TTC549 (cell line): ENCODE results near the gene FARP1.
"Not testable (repeated sequence)": the region's sequence is repeated elsewhere in the genome, so short reads cannot be mapped to it uniquely, and the experiment has no call there.

Experiments used
- FAIRE-seq: peaks from 2 replicates; lab custom pipeline; 2012; peaks lifted over from hg19 to GRCh38; lab: Jason Lieb, UNC

Gene FARP1

DNA sequence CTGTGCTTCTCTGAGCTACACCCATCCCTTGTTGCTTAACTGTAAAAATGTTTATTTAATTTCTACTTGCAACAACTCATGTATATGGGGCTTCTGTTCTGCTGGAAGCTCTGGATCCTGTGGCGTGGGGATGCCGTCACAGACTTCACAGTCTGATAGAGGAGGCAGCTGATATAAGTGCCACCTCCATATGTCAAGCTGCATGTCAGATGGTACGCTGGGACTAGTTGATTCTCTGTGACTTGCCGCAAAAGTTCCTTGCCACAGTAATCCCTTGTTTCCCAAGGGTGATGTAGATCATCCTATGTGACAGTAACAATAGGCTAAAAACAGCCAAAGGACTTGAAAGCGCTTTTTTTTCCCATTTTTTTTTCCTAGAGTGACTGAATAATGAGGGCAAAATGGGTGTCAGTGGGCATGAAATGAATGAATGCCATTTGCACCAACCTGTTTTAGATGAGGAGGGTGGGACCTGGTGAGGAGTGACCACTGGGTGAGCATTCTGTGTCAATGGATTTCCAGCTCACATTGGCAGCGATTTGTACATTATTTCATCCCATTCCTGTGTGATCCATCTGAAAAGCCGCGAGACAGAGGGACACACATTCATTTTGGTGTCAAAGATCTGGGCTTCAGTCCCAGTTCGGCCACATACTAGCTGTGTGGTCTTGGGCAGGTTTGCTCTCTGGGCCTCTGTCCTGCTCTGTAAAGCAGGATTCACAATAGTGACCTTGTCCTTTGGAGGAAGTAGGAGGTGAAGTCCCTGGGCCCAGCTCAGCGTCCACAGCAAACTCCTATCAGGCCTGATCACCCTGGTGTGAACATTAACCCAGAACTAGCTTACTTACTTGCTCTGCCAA, 123.0 kb downstream of the FARP1 start:
- FAIRE-seq, result no peak

DNA sequence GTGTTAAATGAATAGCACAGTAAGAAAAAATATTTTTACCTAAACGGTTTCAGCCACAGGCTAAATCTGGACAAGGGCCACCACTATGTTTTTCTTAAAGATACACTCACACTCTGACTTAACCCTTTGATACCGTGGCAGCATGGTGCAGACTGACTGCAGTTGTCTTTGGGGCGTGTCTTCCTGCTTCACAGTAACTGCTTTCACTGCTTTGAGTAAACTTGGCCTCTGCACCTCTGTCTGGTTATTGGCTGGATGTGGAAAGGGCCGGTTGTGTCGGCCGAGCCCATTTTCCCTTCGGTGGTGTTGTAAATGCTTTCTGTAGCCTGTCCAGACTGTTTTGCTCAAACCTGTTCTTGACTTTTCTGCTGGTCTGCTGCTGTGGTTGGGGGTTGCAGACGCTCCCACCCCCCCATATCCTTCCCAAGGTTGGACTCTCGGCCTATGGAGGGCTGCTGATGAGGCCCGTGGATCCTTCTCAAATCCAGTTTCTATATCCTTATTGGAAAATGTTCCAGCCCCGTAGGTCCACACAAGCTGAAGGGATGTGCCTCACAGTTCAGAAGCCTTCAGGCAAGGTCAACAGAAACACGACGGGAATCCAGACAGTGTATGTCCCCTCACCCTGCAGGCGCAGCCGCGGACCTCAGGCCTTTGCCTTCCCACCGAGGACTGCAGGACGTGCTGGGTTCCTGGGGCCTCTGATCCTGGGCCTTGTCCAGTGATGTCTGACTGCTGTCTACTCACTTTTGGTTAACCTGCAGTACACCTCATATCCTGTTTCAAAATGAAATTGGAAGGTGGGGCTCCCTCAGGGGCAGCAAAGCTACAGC, 124.4 kb downstream of the FARP1 start:
- FAIRE-seq, result no peak

DNA sequence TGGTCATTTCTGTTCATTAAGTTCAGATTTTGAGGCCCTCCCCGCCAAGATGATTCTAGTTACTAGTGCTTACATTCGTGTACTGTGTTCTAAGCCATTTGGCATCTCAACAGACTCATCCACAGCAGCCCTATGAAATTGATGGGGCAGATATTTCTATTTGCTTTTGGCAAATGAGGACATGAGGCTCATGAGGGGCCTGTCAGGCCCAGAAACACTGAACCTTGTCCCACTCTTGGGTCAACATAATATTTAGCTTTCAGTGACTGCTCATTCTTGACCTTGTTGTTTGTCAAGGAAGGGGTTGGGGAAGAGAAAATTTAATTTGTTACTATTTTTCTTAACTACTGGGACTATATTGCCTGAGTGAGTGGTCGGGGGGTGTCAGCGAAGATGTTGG, 126.5 kb downstream of the FARP1 start:
- no peak for FAIRE-seq

DNA sequence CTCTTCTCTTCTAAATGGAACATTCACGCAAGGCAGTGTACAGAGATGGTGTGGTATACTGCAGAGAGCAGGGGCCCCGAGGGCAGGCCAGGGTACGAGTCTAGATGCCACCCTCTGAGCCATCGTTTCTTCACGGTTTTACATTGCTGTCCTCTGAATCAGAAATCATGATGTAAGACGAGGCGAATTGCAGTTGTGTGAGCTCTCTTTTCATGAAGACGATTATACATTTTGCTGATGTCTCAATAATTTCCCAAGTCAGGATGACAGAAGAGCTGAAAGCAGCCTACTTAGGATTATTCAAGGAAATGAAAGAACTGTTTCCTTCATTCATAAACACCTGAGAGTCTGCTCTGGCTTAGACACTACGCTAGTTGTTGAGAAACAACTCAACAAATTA, 127.9 kb downstream of the FARP1 start:
- FAIRE-seq, result no peak

DNA sequence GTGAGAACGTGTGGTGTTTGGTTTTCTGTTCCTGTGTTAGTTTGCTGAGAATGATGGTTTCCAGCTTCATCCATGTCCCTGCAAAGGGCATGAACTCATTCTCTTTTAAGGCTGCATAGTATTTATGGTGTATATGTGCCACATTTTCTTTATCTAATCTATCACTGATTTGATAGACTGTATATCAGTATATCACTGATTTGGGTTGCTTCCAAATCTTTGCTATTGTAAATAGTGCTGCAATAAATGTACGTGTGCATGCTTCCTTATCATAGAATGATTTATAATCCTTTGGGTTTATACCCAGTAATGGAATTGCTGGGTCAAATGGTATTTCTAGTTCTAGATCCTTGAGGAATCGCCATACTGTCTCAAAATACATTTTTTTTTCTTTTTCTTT, 128.8 kb downstream of the FARP1 start:
- FAIRE-seq, result not testable (repeated sequence)

DNA sequence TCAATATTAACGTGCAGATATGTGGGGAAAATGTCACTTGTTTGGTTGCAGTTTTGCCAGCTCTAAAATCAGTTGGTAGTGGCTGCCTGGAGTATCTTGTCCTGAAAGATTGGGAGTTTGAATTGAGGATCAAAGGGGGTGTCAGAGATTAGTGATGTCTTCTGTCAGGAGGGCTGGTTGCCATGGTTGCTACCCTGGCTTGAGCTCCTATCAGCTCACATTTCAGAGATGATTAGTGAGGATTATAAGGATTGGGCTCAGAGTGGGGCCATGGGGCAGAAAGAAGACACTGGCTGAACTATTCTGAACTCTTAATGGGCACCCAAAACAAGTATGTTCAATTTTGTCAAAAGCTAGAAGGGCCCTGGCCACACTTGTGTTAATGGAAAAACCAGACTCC, 129.7 kb downstream of the FARP1 start:
- no peak for FAIRE-seq

DNA sequence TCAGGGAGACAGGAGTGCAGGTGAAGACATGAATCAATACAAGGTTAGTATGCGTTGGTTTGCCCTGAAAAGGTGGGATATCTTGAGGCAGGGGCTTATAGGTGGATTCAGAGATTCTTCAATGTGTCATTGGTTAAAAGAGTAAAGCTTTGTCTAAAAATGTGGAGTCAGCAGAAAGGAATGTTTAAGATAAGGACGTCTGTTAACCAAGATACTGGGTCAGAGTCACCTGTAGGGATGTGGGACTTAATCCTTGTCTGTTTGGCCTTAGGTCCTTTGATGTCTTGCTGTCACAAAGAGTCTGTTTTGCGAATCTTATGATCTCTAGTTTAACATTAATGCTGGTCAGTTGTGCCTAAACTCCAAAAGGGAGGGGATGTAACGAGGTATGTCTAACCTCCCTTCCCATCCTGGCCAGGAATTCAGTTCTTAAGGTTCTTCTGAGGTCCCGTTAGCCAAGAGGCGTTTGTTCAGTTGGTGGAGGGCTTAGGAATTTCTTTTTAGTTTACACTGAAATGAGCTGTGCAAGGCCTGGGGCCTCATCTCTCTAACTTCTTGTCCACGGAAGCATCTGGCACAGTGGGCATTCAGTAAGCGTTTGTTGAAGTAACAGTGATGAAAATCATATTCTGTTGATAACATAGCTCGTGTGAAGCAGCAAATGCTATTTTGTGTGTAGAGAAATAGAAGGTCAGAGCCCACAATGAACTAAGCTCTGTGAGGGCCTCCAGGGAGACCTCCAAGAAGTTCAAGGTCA, 130.4 kb downstream of the FARP1 start:
- FAIRE-seq, result no peak

DNA sequence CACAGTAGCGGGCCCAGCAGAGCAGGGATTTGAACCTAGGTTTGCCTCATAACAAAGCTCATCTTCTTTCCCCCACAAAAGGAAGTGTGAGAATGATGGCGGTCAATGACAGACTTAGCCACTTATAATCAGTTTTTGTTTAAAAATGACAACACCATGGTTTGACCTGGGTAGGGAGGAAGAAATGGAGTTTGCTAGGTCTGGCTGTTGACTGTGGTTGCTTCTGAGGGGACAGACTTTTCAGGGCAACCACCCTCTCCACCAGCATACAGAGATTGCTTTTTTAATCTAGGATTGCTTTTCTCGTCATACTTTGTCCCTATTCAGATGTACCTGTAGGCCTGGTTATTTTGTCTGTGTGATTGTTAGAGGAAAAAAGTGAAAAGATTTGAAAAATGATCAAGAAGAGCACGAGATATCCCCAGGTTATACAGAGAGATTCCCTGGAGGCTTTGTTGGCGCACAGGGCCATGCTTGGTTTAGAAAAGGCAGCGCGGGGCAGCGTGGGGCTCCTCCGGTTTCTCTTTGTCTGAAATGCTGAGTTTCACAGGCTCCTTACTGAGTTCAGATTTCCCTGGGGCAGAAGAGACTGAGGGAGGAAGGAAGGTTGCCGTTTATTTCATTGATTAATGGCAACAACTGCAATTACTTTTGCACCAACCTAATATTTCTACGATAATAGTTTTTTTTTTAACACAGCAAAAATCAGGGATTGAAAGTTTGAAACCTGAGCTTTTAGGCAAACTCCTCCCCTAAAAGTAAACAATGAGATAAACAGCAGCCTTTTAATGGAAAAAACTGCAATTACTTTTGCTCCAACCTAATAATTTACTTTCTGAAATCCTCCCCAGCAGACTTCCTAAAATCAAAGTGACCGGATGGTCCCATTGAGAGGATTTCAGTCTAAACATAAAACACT, 131.2 kb downstream of the FARP1 start:
- no peak for FAIRE-seq

DNA sequence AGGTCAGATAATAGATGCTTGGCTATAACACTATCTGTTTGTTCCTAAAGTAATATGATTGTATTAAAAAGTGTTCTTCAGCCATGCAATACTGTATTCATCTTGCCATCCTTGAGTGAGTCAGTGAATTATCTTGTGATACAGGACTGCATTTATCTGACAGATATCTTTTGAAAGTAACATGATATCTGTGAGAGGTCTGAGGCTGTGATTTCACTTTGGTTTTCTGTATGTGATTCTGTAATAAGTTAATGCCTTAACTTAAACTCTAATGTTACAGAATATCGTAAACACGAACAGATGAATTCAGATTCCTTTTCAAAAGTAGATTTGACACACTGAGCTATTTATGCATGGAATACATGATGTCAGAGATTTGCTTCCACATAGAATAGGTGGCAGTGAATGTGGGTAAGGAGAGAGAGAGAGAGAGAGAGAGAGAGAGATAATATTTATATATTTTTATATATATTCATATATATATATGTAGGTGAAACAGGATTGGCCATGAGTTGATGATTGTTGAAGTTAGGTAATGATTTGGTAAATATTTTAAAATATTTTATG, 132.1 kb downstream of the FARP1 start:
- no peak for FAIRE-seq

DNA sequence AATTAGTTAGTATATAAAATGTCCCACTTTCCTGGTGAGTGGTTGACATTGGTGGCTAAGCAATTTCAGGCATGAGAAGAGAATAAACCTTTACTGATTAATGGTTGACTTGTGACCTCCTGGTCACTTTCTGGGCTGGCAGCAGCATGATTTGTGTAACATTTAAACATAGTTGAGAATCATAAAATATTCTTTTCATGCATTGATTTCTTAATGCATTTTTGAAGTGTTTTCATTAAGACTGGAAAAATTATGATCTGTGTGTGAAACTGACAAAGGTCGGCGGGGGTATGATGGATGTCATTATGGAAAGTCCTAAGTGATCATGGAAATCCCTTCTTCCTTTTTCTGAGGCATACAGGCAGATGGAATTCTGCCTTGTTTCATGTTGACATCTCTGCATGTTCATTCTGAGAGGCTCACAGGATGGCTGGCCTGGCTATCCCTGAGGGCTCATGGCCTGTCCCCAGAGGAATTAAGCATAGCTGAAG, 132.8 kb downstream of the FARP1 start:
- no peak for FAIRE-seq

DNA sequence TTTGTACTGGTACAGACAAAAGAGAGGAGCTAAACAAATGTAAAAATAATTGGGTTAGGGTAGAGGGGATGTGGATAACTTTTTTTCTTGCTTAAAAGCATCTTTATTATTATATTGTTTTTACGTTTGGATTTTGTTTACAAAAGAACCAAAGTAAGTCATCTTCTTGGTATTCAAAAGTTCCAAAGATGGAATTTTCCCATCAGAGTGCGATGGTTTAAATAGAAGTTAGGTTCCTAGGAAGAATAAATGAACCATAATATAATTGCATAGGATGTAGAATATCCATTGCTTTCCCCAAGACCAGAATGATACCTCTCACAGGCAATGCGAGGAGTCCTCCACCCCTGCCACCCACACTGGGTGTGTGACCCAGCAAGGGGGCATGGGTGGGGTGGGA, 133.6 kb downstream of the FARP1 start:
- no peak for FAIRE-seq

DNA sequence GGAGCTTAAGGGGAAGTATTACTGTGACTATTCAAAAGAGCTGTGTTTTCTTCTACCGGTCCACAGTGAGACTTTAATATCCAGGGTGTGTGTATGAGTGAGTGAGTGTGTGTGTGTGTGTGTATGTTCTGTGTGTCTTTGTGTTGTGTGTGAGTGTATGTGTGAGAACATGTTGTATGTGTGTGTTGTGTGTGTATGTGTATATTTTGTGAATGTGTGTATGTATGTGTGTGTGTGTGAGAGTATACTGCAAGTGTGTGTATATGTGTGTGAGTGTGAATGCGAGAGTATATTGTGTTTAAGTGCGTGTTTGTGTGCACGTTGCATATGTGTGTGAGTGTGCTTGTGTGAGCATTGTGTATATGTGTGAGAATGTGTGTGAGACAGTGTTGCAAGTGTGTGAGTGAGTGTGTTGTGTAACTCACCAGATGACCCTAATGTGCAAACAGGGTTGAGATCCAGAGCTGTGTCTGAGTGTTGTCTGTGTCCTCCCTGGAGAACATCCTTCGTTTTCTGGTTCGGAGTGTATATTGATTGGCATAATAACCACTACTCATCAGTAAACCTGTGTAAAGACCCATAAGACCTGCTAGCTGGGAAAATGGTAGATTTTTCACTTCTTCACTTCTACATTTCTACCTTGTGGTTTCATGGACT, 135.3 kb downstream of the FARP1 start:
- FAIRE-seq, result no peak

DNA sequence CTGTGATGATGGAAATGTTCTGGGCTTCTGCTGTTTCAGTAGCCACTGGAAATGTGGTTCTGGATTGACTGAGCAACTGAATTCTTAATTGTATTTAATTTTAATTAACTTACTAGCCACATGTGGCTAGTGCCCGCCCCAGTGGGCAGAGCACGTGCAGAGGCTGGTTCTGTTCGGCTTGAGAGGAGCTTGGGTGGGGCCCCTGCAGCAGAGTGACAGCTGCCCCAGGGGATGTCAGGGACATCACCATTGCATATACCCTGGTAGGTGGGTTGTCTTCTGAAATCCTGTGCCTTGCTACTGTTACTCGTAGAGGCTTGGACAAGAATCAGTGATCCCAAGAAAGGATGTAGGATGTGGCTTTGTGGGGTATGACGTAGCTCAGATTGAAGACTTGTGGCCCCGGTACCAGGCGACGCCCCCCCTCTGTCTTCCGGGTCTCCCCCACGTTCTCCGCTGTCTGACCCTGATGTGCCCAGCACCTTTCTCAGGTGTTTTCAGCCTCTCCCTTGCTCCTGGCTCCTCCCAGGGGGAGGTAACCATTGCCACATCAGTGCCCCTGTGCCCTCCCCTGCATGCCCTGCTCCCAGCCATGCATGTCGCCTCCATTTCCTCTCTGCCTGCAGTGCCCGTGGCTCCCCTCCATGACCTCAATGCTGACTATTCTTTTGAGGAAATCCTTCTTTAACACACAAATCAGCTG, 136.7 kb downstream of the FARP1 start:
- no peak for FAIRE-seq

DNA sequence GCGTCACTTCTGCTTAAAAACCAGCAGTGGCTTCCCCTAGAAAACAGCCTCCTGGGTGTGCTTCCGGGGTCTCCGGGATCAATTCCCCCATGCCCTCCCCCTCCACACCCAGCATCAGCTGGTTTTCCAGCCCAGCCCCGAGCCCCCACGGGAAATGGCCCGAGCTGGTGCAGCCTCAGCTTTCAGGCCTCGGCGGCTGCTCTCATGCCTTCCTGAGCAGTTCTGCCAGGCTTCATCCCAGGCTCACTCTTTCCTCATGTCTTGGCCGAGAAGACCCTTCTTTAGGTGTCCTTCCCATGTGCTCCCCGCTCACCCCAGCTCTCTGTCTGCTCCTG, 137.2 kb downstream of the FARP1 start:
- FAIRE-seq, result no peak

DNA sequence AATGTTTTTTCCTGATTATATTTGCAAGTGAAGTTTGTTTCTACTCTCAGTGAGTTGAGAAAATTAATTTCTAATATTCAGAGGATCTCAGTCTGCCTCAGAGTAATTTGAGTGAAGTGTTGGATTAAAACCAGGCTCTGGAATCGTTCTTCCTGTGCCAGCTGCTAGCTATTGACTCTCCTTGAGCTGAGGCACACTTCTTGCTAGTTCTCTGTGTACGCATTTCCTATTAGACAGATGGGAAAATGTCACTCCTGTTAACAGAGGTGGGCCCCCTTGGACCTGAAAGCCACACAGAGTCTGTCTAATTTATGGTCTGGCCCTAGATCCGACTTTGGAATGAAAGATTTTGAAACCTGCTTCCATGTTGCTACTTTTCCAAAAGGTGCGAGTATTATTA, 141.8 kb downstream of the FARP1 start:
- no peak for FAIRE-seq

DNA sequence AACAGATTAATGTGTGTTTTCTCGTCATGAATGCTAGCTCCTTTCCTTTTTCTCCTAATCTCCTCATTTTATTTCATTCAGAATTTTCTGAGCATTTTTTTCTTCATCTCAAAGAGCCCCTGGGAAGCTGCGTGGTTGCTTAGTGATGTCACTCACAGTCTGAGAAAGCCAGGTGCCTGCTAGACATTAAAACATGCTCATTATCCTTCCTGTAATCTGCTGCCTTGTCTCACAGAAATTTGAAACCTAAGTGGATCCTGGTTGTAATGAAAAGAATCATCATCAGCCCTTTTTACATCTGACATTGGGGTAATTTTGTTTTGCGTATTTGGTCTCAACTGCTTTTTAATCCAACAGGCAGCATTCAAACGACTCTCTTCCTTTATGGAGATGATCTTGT, 142.4 kb downstream of the FARP1 start:
- FAIRE-seq, result no peak

DNA sequence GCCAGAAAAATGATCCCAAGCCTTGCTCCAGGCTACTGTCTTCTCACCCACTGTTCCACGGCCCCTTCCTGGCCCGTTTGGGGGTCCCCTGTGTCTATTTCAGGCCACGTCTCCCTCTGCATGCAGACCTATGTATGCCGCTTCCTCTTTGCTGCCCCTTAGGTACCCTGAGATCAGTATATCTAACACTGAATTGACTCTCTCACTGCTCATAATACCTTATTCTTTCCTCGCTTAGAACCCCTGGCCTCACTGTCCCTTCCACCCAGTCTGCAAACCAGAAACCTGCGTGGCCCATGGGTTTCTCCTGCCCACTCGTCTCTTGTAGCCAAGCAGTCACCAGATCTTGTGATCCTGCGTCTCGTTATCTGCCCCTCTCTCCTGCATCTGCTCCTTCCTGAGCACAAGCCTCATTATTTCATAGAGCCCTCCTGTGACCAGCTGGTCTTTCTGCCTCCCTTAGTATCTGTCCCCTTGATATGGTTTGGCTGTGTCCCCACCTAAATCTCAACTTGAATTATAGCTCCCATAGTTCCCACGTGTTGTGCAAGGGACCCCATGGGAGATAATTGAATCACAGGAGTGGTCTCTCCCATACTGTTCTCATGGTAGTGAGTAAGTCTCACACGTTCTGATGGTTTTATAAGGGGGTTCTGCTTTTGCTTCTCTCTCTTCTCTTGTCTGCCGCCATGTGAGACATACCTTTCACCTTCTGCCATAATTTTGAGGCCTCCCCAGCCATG, 143.1 kb downstream of the FARP1 start:
- no peak for FAIRE-seq

DNA sequence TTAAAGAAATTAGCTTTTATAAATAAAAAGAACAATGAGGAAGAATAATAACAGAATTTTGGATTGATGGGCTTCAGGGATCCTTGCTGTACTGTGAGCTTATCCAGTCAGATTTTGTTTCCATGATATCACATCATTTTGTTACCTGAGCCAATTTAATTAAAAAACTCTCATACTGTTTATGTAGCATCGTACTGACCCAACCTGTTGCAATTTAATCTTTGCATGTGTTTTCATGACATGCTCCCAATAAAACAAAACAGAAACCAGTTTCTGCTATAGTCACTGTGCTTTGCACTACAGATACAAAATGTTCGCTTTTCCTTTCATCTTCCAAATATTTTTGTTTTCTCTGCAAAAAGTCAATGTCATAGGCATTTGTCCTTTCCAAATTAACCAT, 143.9 kb downstream of the FARP1 start:
- no peak for FAIRE-seq

DNA sequence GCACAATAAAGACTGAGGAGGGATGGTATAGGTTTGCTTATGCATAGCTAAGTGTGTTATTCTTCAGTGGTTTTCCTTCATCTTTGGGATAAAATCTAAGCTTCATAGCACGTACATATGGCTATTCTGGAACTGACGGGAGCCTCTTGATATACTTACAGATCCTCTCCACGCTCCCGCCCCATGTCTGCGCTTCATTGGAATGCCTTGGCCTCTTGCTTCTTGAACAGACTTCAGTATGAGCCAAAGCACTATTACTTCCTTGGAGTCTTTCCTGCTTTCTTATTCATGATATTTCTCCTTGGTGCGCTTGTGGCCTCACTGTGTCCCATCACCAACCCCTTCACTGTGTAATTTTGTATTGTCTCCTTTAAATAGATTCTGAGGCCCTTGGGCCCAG, 145.3 kb downstream of the FARP1 start:
- FAIRE-seq, result no peak
